ENCODE results near the gene PLCH1.
A peak's percentile ranks its signal among the peaks of the same experiment; 100 is the strongest.

PLCH1 gene

DNA sequence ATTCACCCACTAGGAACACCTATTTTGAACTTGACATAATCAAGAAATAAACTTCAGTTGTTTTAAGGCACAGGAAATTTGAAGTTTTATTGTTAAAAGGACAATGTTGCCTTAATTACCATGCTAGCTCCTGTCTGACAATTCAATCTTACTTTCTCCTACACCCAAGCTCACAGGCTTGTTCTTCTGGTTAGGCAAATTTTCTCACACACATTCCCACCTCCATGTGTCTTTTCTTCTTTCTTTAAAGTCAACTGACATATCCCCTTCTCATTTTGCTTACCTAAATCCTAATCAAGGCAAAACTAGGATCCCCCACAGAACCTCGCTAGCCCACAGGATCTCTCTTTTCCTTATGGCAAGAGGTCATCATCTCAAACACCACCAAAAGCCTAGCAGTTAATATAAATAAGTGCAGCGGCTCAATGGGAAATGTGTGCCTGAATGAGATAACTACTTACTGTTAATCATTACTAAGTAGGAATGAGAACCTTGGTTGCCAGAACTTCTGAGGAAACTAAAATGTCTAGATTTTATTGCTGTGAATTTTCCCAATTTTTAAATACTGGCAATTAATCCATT is 189.3 kb downstream of the PLCH1 start:
- H3K79me2 ChIP-seq (ENCODE audit: control insufficient read depth, low read length): no peaks in the 10 kb centered on the region
- peaks cover 44% of the 10 kb centered on the region for H3K4me1 ChIP-seq (ENCODE audit: control insufficient read depth, low read length)
- H3K27ac ChIP-seq (ENCODE audit: low read depth, low read length): no peak overlapping the region
- TF ChIP-seq, protein P1, sequence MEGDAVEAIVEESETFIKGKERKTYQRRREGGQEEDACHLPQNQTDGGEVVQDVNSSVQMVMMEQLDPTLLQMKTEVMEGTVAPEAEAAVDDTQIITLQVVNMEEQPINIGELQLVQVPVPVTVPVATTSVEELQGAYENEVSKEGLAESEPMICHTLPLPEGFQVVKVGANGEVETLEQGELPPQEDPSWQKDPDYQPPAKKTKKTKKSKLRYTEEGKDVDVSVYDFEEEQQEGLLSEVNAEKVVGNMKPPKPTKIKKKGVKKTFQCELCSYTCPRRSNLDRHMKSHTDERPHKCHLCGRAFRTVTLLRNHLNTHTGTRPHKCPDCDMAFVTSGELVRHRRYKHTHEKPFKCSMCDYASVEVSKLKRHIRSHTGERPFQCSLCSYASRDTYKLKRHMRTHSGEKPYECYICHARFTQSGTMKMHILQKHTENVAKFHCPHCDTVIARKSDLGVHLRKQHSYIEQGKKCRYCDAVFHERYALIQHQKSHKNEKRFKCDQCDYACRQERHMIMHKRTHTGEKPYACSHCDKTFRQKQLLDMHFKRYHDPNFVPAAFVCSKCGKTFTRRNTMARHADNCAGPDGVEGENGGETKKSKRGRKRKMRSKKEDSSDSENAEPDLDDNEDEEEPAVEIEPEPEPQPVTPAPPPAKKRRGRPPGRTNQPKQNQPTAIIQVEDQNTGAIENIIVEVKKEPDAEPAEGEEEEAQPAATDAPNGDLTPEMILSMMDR (IDR thresholded peaks at IDR 0.05; ENCODE audit: low read depth, low read length, poor library complexity, severe bottlenecking): no peak
- TF ChIP-seq EZH2phosphoT487 (IDR thresholded peaks at IDR 0.05; ENCODE audit: borderline replicate concordance, low read length): no peak
- H3K4me2 ChIP-seq (ENCODE audit: low read length): no peak overlapping the region
- H3K9me3 ChIP-seq (ENCODE audit: control insufficient read depth, insufficient read depth, low read length): no peaks in the 10 kb centered on the region
- no peaks in the 10 kb centered on the region for H3K36me3 ChIP-seq (ENCODE audit: control insufficient read depth, low read length)
- H3F3A ChIP-seq (ENCODE audit: control insufficient read depth, insufficient read depth): no peaks in the 10 kb centered on the region
- no peaks in the 10 kb centered on the region for H4K20me1 ChIP-seq (ENCODE audit: control insufficient read depth, insufficient read depth, low read depth, low read length)
- H3K4me3 ChIP-seq (ENCODE audit: low read length): no peak overlapping the region
- H3K9me2 ChIP-seq (replicated peaks; ENCODE audit: control insufficient read depth, low read length): no peaks in the 10 kb centered on the region
- H3K27me3 ChIP-seq (ENCODE audit: control insufficient read depth, low read length): no peaks in the 10 kb centered on the region

DNA sequence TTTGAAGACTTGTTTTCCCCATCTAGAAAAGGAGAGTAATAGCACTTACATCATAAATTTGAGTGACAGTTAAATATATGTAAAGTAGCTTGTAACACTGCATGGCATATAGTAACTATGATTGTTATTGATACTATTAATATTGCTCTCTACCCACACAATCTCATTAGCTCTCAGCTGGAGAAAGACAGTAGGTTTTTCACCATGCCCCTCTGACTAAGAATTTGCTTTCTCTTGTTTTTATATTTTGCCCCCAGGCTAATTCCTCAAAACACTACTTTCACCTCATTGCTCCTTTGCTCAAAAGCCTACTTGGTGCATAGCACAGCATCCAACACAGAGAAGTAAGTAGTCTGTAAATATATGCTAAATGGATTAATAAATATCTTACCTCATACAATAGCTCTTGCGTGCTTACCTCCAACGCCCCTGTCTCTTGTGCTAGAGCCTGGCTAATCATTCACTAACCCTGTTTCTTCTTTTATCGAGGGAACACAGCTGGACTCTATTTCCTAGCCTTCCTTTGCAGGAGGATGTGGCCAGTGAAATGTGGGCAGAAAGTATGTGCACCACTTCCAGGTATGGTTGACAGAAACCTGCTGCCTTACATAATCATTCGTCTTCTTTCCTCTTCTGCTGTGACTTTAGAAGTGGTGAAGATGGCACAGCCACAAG is 190.0 kb downstream of the PLCH1 start:
- Histone ChIP-seq H3K36me3 (ENCODE audit: control insufficient read depth, low read length) (no peaks in the 10 kb centered on the region), H3K9me2 (replicated peaks; ENCODE audit: control insufficient read depth, low read length) (no peaks in the 10 kb centered on the region), H3K27ac (ENCODE audit: low read depth, low read length) (no peak overlapping the region; the same call in 1 of the 2 replicates), H4K20me1 (ENCODE audit: control insufficient read depth, insufficient read depth, low read depth, low read length) (no peaks in the 10 kb centered on the region), H3K4me1 (ENCODE audit: control insufficient read depth, low read length) (peaks cover 50% of the 10 kb centered on the region), H3K4me3 (ENCODE audit: low read length) (no peak overlapping the region; the same call in 1 of the 2 replicates), H3K27me3 (ENCODE audit: control insufficient read depth, low read length) (no peaks in the 10 kb centered on the region), H3K4me2 (ENCODE audit: low read length) (peak overlapping the region; percentile 46), H3K79me2 (ENCODE audit: control insufficient read depth, low read length) (no peaks in the 10 kb centered on the region), H3K9me3 (ENCODE audit: control insufficient read depth, insufficient read depth, low read length) (no peaks in the 10 kb centered on the region), H3F3A (ENCODE audit: control insufficient read depth, insufficient read depth) (no peaks in the 10 kb centered on the region)
- TF ChIP-seq EZH2phosphoT487 (IDR thresholded peaks at IDR 0.05; ENCODE audit: borderline replicate concordance, low read length): no peak
- TF ChIP-seq, protein P1 (IDR thresholded peaks at IDR 0.05; ENCODE audit: low read depth, low read length, poor library complexity, severe bottlenecking): no peak

DNA sequence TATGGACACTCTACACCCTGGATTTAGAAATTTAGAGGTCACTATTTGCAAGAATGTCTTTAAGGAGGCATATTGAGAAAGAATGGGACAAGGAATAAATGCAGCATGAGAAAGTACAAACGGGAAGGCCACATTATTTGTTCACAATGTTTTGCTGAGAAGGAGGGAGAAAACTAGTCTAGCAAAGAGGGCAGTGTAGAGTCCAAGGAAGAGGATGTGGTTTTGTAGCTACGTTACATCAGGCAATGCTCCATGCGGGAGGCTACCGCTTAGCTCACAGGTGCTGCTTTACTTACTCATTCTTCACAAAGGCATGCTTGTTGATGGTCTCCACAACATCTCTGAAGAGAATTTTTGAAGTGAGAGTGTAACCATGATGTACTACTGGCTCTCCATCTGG is 191.1 kb downstream of the PLCH1 start:
- peaks cover 61% of the 10 kb centered on the region for H3K4me1 ChIP-seq (ENCODE audit: control insufficient read depth, low read length)
- H3K9me3 ChIP-seq (ENCODE audit: control insufficient read depth, insufficient read depth, low read length): no peaks in the 10 kb centered on the region
- no peaks in the 10 kb centered on the region for H3K79me2 ChIP-seq (ENCODE audit: control insufficient read depth, low read length)
- H4K20me1 ChIP-seq (ENCODE audit: control insufficient read depth, insufficient read depth, low read depth, low read length): no peaks in the 10 kb centered on the region
- H3K9me2 ChIP-seq (replicated peaks; ENCODE audit: control insufficient read depth, low read length): no peaks in the 10 kb centered on the region
- no peaks in the 10 kb centered on the region for H3K36me3 ChIP-seq (ENCODE audit: control insufficient read depth, low read length)
- no peaks in the 10 kb centered on the region for H3K27me3 ChIP-seq (ENCODE audit: control insufficient read depth, low read length)
- H3K4me3 ChIP-seq (ENCODE audit: low read length): peak overlapping the region; percentile 21; the same call in 1 of the 2 replicates
- TF ChIP-seq, protein P1 (IDR thresholded peaks at IDR 0.05; ENCODE audit: low read depth, low read length, poor library complexity, severe bottlenecking): no peak
- TF ChIP-seq EZH2phosphoT487 (IDR thresholded peaks at IDR 0.05; ENCODE audit: borderline replicate concordance, low read length): no peak
- H3K4me2 ChIP-seq (ENCODE audit: low read length): peak overlapping the region; percentile 46
- H3K27ac ChIP-seq (ENCODE audit: low read depth, low read length): peak overlapping the region; percentile 56
- H3F3A ChIP-seq (ENCODE audit: control insufficient read depth, insufficient read depth): peaks cover 2% of the 10 kb centered on the region; the same call in 1 of the 2 replicates
